ENCODE data around the gene EXOC1.
A peak's percentile ranks its signal among the peaks of the same experiment; 100 is the strongest.

DNA sequence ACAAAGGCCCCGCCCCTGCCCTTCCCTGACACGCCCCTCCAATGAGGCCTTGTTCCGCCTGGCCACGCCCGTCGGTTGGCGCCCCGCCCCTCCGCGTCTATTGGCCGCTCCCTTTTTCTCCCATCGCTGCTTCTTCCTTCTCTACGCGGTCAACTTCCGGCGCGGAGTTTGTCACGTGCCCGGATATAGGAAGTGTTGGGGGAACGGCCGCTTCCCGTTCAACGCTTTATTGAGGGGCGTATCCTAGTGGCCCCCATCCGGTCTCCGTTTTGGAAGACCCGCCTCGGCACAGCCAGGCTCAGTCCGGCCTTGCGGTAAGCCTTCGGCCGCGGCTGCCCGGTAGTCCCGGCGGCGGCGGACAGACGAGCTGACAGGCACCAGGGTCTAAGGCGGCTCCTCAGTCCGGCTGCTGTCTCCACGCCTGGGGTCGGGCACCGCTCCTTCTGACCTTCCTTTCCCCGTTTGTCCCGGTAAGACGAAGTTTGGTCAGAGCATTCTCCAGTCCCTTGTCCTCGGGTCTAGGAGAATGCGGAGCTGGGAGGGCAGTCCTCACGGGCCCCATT is at the start of gene EXOC1:
- TF ChIP-seq, protein P1, sequence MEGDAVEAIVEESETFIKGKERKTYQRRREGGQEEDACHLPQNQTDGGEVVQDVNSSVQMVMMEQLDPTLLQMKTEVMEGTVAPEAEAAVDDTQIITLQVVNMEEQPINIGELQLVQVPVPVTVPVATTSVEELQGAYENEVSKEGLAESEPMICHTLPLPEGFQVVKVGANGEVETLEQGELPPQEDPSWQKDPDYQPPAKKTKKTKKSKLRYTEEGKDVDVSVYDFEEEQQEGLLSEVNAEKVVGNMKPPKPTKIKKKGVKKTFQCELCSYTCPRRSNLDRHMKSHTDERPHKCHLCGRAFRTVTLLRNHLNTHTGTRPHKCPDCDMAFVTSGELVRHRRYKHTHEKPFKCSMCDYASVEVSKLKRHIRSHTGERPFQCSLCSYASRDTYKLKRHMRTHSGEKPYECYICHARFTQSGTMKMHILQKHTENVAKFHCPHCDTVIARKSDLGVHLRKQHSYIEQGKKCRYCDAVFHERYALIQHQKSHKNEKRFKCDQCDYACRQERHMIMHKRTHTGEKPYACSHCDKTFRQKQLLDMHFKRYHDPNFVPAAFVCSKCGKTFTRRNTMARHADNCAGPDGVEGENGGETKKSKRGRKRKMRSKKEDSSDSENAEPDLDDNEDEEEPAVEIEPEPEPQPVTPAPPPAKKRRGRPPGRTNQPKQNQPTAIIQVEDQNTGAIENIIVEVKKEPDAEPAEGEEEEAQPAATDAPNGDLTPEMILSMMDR (conservative IDR thresholded peaks at IDR 0.05; ENCODE audit: low read depth, low read length): no peak
- no peak for TF ChIP-seq RFX5 (IDR thresholded peaks at IDR 0.05; ENCODE audit: low read depth, low read length)
- no peak for TF ChIP-seq CEBPB (IDR thresholded peaks at IDR 0.05; ENCODE audit: low read depth, low read length)
- TF ChIP-seq, protein P2, sequence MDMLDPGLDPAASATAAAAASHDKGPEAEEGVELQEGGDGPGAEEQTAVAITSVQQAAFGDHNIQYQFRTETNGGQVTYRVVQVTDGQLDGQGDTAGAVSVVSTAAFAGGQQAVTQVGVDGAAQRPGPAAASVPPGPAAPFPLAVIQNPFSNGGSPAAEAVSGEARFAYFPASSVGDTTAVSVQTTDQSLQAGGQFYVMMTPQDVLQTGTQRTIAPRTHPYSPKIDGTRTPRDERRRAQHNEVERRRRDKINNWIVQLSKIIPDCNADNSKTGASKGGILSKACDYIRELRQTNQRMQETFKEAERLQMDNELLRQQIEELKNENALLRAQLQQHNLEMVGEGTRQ (IDR thresholded peaks at IDR 0.05; ENCODE audit: low read depth, low read length): peak; percentile 98
- TF ChIP-seq POLR2A (IDR thresholded peaks at IDR 0.05; ENCODE audit: low read depth, low read length): peak; percentile 76; the same call in 1 of the 2 replicates
- no peak for TF ChIP-seq MAFK (IDR thresholded peaks at IDR 0.05; ENCODE audit: low read depth, low read length)
